ENCODE data around the gene ABHD18.
"Not testable (repeated sequence)": the region's sequence is repeated elsewhere in the genome, so short reads cannot be mapped to it uniquely, and the experiment has no call there.

ABHD18 gene

DNA sequence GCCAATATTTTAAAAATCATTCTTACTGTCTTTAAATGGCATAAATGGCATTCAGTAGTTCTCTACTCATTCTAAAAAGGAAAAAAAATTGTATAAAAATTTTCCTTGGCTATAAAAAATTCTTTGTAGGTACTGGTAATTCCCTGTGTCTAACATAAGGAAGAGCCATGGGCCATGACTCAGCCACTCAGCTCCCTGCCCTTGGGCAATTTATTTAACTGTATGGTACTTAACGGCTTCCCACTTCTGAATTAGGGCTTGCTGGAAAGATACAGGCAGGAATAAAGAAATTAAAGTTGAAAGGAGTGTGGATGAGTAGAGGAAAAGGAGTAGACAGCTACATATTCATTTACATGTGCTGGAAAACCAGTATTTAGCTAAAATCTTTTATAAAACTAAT lies 30.6 kb downstream of the ABHD18 start:
- DNase-seq: no peak

DNA sequence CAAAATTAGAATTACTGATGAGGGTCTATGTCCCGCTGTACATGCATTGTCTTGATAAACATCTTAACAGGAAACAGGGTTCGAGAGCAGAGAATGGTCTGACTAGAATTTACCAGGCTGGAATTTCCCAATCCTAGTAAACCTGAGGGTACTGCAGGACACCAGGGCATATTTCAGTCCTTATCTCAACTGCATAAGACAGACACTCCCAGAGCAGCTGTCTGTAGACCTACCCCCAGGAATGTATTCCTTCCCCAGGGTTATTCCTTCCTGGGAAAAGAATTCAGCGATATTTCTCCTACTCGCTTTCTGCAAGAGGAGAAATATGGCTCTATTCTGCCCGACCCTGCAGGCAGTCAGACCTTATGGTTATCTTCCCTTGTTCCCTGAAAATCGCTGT lies 31.3 kb downstream of the ABHD18 start:
- not testable (repeated sequence) for DNase-seq

DNA sequence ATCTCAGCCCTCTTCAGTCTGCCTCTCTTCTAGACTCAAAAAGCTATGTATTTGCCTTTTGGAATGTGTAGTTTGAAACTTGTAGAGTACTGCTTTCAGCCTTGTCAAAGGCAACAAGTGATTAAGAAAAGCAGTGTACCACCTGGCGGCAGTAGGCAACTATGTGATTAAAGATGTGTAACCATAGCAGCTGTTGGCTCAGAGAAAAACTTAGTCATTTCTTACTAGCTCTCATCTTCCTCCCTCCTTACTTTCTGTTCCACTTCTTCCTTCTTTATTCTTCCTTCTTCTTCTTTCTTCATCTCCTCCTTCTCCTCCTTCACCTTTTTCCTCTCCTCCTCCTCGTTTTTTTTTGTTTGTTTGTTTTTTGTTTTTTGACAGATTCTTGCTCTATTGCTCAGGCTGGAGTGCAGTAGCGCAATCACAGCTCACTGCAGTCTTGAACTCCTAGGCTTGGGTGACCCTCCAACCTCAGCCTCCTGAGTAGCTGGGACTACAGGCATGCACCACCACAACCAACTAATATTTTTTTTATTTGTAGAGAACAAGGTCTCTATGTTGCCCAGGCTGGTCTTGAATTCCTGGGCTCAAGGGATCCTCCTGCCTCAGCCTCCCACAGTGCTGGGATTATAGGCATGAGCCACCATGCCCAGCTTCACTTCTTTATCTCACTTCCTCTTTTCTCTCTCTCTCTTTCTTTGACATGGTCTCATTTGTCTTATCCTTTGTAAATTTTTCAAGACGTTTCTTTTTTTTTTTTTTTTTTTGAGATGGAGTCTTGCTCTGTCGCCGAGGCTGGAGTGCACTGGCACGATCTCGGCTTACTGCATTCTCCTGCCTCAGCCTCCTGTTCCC lies 32.6 kb downstream of the ABHD18 start:
- no peak for DNase-seq

DNA sequence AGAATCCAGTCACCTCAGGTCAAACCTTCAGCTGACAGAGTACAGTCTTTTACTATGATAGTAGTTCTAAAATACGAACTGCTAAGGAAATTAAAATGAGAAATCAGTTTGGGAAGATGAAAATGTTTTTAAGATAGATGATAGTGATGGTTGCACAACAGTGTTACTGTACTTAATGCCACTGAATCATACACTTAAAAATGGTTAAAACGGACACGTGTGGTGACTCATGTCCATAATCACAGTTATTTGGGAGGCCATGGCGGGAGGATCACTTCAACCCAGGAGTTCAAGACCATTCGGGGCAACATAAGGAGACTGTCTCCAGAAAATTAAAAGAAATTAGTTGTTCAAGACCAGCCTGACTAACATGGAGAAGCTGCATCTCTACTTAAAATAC lies 41.4 kb downstream of the ABHD18 start:
- DNase-seq: no peak

DNA sequence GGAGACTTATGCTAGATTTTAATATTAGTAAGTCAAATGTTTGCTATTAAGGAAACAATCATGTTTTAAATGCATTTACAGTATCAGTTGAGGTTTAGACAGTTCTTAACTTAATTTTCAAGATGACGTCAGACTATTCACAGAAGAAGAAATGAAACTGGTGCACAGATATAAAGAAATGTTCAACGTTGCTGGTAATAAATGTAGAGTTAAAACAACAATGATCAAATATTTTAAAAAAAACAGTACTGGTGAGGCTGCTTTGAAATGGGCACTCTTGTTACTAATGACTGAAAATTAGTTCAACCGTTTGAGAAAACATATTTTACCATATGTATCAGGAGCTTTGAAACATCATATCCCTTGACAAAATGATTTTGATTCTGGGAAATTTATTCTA lies 44.2 kb downstream of the ABHD18 start:
- DNase-seq: no peak

DNA sequence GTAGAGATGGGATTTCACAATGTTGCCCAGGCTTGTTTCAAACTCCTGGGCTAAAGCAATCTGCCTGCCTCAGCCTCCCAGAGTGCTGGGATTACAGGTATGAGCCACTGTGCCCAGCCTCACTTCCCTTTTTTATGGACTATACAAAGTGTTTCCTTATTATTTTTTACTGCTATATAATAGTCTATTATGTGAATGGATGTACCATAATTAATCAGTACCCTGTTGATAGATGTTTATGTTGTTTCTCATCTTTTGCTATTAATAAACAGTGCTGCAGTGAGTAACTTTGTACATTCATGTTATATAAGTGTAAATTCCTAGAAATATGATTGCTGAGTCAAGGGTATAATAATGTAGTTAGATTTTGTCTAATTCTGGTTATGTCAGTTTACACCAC lies 60.1 kb downstream of the ABHD18 start:
- no peak for DNase-seq

DNA sequence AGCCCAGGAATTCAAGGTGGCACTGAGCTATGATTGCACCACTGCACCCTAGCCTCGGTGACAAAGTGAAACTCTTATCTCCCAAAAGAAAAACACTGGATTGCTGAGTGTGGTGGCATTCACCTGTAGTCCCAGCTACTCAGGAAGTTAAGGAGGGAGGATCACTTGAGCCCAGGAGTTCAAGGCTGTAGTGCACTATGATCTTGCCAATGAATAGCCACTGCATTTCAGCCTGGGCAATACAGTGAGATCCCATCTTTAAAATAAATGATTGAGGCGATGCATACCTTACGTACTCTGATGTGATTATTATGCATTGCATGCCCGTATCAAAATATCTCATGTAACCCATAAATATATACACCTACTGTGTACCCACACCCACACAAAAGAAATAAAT lies 64.7 kb downstream of the ABHD18 start:
- no peak for DNase-seq

DNA sequence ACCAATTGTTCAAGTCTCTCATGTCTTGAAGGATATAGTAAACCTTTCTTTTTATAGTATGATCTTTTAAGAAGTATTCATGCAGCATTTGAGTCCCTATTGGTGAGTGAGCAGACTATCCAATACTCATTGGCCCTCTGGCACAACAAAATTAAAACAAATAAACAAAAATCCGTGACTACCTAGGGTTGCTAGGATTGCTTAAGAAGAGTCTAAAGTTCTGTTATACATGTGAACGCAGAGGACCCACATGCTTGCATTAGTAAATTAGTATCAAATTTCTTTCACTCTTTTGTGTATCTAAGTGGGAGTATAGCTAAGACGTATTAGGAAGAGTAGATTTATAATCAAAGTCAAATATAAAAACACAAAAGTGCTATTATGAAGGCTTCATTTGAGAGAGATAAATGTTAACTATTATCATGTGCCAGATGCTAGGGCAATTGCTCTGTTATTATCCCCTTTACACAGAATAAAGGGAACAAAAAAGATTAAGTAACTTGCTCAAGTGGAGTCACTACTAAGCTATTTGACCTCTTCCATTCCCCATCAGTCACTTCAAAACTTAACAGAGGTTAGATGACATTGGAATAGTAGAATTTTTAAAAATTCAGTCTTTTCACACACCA lies 66.7 kb downstream of the ABHD18 start:
- peak; percentile 3 for DNase-seq

DNA sequence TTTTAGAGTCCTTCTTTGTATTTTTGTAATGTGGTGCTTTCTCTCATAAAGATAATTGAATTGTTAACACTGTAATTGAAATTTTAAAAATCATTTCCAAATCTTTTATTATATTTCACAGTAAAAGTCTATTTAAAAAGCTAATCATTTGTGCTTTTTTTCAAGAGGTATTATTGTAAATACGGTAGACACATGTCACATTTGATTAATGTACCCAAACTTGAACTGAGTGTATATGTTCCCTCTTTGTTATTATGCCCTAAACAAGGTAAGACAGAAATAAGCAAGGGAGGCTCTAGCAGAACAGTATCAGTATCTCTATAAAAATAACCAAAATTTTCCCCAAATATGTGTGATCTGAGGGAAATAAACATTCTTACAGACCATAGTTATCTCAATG lies 74.4 kb downstream of the ABHD18 start:
- DNase-seq: no peak

DNA sequence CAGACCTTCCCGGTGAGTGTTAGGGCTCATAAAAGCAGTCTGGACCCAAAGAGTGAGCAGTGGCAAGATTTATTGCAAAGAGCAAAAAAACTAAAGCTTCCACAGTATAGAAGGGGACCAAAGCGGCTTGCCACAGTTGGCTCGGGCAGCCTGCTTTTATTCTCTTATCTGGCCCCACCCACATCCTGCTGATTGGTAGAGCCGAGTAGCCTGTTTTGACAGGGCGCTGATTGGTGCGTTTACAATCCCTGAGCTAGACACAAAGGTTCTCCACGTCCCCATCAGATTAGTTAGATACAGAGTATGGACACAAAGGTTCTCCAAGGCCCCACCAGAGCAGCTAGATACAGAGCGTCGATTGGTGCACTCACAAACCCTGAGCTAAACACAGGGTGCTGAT lies 81.8 kb downstream of the ABHD18 start:
- not testable (repeated sequence) for DNase-seq

DNA sequence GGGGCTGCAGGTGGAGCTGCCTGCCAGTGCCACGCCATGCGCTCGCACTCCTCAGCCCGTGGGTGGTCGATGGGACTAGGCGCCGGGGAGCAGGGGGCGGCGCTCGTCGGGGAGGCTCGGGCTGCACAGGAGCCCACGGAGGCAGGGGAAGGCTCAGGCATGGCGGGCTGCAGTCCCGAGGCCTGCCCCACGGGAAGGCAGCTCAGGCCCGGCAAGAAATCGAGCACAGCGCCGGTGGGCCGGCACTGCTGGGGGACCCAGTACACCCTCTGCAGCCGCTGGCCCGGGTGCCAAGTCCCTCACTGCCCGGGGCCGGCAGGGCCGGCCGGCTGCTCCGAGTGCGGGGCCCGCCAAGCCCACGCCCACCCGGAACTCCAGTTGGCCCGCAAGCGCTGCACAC lies 82.3 kb downstream of the ABHD18 start:
- not testable (repeated sequence) for DNase-seq

DNA sequence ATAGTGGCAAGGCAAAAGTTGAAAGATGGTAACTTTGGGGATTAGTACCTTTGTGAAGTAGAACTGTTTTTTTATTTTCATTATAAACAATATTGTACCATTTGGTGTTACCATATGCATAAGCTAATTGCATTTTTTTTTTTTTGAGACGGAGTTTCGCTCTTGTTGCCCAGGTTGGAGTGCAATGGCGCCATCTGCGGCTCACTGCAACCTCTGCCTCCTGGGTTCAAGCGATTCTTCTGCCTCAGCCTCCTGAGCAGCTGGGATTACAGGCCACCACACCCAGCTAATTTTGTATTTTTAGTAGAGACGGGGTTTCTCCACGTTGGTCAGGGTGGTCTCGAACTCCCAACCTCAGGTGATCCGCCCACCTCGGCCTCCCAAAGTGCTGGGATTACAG lies 86.0 kb downstream of the ABHD18 start:
- DNase-seq: not testable (repeated sequence)

DNA sequence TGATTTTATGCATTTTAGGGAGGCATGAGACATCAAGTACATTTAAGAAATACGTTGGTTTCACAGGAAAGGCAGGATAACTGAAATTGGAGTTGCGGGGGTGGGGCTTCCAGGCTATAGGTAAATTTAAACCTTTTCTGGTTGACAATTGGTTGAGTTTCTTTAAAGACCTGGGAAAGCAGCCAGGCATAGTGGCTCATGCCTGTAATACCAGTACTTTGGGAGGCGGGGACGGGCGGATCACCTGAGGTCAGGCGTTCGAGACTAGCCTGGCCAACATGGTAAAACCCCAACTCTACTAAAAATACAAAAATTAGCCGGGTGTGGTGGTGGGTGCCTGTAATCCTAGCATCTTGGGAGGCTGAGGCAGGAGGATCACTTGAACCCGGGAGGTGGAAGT lies 89.7 kb downstream of the ABHD18 start:
- not testable (repeated sequence) for DNase-seq

DNA sequence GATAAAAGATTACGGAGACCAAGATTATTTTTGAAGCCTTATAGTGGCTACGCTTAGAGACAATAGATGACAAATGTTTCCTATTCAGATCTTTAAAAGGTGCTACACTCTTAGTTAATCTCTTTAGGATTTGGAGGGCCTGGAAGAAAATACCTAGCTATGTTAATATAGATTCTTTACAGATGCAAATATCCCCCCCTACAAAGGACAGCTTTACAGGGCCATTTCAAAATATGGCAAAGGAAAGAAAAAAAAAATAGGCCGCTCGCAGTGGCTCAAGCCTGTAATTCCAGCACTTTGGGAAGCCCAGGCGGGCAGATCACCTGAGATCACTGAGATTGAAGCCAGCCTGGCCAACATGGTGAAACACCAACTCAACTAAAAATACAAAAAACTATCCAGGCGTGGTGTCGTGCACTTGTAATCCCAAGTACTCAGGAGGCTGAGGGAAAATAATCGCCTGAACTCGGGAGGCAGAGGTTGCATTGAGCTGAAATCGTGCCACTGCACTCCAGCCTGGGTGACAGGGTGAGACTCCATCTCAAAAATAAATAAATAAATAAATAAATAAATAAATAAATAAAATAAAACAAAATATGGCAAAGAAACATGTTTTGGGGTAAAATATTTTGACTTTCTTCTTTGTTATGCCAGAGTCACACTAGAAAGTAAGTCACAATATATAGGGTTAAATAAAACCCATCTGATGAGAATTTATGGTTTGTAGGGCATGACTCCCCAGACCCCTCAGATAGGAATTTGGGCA lies 90.4 kb downstream of the ABHD18 start:
- DNase-seq: not testable (repeated sequence)

DNA sequence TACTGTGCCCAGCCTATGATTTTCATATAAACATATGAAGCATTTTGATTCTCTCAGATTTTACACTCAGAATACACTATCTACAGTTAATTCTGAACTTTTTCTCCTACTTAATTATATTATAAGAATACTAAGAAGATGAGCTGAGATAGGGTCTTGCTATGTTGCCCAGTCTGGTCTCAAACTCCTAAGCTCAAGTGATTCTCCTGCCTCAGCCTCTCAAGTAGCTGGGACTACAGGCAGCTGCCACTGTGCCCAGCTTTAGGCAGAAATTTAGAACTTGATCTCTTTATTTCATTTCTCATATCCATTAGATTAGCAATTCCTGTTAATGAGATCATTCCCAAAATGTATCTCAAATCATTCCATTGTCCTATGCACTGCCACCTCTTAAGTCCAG lies 91.2 kb downstream of the ABHD18 start:
- no peak for DNase-seq

DNA sequence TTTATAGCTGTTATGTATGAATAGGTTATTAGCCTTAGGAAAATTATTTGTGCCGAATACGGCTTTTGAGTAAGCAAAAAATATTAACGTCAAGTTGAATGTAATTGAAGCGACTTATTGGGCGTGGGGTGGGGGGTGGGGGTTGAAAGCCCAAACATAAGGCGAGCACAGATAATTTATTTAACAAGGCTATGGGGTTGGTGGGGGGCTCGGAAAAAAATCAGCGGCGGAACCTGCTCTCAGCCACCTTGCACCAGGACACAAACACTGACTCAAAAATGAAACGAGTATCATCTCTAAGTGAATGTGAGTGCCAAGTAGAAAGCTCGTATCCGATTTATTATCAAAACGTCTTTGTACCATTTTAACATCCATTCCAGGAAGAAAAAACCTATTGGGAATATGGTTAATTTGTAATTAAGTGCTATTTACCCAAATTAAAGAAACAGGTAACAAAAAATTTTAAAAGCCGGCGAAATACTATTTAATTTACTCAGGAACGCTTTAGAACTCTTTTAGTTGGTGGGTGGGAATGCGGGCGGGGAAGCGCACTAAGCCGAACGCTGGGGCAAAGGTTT lies 95.0 kb downstream of the ABHD18 start:
- DNase-seq: peak; percentile 1

DNA sequence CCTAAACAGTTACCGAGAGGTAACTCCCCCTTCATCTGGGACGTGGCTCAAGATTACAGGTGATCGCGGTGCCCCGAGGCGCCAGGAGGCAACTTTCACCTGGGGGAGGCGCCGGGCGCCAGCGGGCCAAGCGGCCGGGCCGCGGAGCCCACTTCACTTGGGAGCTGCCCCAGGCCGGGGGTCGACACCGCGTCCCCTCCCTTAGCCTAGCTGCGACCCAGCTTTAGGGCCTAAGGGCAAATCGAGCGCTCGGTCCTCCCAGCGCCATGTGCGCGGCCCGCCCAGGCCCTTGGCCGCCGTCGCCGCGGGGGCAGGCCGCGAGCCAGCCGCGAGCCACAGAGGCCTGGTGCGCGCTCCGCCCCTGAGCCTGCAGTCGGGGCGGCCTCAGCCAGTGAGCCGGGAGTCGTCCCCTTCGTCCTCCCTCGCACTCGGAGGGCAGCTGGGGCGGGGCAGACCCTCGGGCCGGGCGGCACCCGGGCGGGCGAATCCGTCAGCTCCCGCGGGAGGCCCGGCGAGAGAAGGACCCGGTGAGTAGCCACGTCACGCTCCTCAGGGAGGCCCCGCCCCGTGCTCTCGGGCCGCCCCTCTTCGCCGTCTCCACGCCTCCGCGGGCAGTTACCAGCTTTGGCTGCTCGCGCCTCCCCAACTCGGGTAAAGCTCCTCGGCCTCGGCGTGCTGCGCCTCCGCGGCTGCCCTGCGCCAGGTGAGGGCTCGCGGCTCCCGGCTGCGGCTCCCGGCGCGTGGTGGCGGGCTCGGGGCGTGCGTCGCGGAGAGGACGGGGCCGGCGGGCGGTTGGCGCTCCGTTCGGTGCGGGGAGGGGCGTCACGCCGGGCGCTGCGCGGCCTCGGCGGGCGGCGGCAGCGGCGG lies 95.7 kb downstream of the ABHD18 start, which contains the start of gene LARP1B:
LARP1B (plus strand) TSS at position 614 of the 867 bp plus-strand sequence. CDS start 13,640 bp downstream, outside the sequence.
- DNase-seq: peak; percentile 67

DNA sequence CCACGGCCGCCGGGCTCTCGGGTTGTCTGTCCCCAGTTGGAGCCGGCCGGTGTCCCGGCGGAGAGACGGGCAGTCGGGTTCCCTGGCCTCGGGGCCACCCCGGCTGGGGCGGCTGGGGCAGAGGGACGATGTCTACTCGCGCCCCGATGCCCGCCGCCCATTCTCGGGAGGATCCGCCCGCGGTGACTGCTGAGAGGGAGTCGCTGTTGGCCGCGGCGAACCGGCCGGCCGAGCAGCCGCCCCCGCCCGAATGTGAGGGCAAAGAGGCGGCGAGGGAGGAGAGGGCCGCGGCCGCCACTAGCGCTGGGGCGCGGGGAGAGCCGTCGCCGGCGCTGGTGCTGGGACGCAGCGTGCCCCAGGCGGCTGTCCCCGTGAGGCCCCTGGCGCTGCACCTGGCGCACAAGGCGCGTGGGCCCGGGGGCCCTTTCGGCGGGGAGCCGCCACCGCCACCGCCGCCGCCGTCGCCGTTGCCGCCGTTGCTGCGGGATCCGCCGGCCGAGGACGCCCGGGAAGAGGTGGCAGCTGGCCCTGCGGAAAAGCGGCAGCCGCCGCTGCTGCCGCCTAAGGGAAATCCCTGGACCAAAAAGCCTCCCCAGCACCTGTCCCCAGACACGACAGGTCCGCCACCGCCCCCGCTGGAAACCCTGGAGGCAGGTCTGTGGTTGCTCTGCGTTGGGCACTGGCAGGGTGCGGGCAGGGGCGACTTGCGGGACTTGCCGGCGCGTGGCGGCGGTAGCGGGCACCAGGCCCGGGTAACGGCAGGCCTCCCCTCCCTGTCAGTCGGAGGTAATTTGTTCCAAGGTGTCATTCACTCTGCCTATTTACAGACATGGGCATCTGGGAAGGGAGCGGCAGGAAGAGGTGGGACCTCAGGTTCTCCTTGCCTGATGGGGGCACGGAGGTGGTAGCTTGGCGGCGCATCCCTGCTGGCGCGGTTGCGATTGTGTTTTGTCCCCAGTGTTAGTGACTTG lies 96.6 kb downstream of the ABHD18 start:
- peak; percentile 25 for DNase-seq

DNA sequence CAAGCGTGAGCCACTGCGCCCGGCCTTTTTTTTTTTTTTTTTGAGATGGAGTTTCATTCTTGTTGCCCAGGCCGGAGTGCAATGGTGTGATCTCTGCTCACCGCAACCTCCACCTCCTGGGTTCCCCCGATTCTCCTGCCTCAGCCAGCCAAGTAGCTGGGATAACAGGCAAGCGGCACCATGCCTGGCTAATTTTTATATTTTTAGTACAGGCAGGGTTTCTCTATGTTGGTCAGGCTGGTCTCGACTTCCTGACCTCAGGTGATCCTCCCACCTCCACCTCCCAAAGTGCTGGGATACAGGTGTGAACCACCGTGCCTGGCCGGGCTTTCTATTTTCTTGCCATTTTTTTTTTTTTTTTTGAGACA lies 101.2 kb downstream of the ABHD18 start:
- not testable (repeated sequence) for DNase-seq

DNA sequence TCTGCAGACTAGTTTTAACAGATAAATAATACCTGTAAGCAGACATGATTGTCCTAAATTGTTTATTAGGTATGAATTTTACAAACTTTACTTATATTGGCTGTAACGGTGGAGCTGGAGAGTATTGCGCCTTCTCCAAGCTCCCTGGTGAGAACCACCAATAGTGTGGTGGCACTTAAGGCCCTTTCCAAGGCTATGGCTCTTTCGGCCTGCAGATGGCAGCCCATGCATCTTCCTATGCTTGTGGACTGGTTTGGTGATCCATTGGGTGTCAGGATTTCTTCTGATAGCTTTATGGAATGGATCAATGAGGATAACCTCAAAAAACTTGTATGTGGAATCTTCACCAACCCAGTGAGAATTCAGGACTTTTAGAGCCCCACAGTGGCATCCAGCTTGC lies 103.7 kb downstream of the ABHD18 start:
- DNase-seq: no peak

DNA sequence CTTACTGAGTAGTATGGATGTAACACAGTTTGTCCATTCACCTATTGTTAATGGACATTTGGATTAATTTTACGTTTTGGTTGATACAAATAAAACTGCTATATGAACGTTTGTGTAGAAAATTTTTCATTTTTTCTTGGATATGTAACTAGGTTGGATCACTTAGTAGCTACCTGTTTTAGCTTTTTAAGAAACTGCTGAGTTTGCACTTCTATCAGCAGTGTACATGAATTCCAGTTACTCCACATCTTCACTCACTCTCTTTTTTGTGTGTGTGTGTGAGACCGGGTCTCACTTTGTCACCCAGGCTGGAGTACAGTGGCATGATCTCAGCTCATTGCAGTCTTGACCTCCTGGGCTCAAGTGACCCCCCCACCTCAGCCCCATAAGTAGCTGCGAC lies 111.3 kb downstream of the ABHD18 start:
- no peak for DNase-seq
